ENCODE results near the gene OXER1. TPM values are rescaled to one million over a fixed set of nuclear protein-coding genes. Genes with fewer than 3 reads are reported as not detected.
"Not testable (repeated sequence)": the region's sequence is repeated elsewhere in the genome, so short reads cannot be mapped to it uniquely, and the experiment has no call there.

OXER1 gene
- total RNA-seq, 4 donors from 2014 or later, result 0.84 to 2.5 (median 1.7) TPM; not detected in 1

DNA sequence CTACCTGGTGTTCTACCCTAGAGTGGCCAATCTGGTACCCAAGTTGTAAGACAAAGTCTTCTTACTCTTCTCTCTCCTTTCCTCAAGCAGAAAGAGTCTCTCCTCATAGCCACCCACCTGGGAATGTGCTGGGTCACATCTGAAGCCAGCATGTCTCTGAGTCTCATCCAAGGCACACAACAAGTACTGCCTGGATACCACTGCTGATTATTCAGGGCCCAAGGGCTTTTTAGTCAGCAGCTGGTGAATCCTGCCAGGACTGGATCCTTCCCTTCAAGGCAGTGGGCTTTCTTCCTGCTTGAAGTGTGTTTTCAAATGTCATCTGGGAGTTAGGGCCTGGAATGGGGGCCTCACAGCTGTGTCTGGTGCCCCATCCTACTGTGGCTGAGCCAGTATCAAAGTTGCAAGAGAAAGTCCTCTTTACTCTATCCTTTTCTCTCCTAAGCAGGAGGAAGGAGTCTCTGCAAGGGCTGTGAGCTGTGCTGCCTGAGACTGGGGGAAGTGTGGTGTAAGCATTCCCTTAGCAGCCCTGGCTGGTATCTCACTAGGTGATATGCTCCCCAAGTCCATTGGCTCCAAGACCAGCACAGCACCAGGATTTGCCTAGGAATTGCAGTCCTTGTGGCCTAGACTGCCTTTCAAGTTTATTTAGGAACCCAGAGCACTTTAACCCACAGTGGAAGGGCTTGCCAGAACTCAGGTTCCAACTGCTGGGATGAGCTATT lies 27.2 kb downstream of the OXER1 start:
- DNase-seq (ENCODE audit: low spot score in 2 of 2), result no peak
- intact Hi-C loops (cut with DNase I; ENCODE audit: low total_unique reads), result no loop called here
- no peak overlapping the region for H3K4me3 ChIP-seq (ENCODE audit: low read depth, poor library complexity, severe bottlenecking)
- TF ChIP-seq POLR2A (IDR thresholded peaks at IDR 0.05), result no peak
- TF ChIP-seq, protein P1, sequence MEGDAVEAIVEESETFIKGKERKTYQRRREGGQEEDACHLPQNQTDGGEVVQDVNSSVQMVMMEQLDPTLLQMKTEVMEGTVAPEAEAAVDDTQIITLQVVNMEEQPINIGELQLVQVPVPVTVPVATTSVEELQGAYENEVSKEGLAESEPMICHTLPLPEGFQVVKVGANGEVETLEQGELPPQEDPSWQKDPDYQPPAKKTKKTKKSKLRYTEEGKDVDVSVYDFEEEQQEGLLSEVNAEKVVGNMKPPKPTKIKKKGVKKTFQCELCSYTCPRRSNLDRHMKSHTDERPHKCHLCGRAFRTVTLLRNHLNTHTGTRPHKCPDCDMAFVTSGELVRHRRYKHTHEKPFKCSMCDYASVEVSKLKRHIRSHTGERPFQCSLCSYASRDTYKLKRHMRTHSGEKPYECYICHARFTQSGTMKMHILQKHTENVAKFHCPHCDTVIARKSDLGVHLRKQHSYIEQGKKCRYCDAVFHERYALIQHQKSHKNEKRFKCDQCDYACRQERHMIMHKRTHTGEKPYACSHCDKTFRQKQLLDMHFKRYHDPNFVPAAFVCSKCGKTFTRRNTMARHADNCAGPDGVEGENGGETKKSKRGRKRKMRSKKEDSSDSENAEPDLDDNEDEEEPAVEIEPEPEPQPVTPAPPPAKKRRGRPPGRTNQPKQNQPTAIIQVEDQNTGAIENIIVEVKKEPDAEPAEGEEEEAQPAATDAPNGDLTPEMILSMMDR (IDR thresholded peaks at IDR 0.05), result no peak

DNA sequence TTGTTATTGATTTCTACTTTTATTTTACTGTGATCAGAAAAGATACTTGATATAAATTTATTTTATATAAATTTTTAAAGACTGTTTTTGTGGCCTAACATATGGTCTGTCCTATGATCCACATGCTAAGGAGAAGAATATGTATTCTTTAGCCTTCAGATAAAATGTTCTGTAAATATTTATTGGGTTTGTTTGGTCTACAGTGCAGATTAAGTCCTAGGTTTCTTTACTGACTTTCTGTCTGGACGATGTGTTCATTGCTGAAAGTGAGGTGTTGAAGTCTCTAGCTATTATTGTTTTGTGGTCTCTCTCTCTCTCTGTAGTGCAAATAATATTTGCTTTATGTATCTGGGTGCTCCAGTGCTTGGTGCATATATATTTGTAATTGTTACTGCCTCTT lies 30.1 kb downstream of the OXER1 start:
- intact Hi-C loops (cut with DNase I; ENCODE audit: low total_unique reads), result no loop called here
- no peak for DNase-seq (ENCODE audit: low spot score in 2 of 2)
- WGBS, 2 donors, result 91 to 94% methylated on average over 1 of the region's 1 CpG
- TF ChIP-seq POLR2A (IDR thresholded peaks at IDR 0.05), result no peak
- TF ChIP-seq, protein P1 (IDR thresholded peaks at IDR 0.05), result no peak
- no peak overlapping the region for H3K4me3 ChIP-seq (ENCODE audit: low read depth, poor library complexity, severe bottlenecking)

DNA sequence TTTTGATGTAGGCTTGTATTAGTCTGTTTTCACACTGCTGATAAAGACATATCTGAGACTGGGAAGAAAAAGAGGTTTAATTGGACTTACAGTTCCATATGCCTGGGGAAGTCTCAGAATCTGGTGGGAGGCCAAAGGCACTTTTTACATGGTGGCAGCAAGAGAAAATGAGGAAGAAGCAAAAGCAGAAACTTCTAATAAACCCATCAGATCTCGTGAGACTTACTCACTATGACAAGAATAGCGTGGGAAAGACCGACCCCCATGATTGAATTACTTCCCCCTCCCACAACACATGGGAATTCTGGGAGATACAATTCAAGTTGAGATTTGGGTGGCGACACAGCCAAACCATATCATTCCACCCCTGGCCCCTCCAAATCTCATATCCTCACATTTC lies 32.6 kb downstream of the OXER1 start:
- H3K4me3 ChIP-seq (ENCODE audit: low read depth, poor library complexity, severe bottlenecking); DNase-seq (ENCODE audit: low spot score in 2 of 2); intact Hi-C loops (cut with DNase I; ENCODE audit: low total_unique reads): not testable (repeated sequence)
- whole genome bisulfite sequencing, 2 donors, result 91 to 95% methylated on average over 4 of the region's 4 CpGs

DNA sequence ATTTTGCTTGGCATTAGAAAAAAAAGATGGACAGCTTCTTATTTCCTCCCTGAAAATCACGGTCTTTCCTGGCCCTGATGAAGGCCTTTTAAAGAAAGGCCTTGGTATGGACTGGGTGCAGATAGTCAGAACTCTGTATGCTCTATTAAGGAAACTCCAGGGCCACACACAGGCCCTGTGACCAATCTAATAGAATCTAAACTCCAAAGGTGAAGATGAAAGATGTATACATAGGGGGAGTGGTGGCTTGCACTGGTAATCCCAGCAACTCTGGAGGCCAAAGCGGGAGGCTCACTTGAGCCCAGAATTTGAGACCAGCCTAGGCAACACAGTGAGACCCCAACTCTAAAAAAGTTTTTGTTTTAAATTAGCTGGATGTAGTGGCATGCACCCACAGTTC lies 37.3 kb downstream of the OXER1 start:
- intact Hi-C loops (cut with DNase I; ENCODE audit: low total_unique reads), result no loop called here
- WGBS, 2 donors, result 89 to 97% methylated on average over 2 of the region's 2 CpGs
- DNase-seq (ENCODE audit: low spot score in 2 of 2), result no peak
- TF ChIP-seq, protein P1 (IDR thresholded peaks at IDR 0.05), result no peak
- TF ChIP-seq POLR2A (IDR thresholded peaks at IDR 0.05), result no peak
- H3K4me3 ChIP-seq (ENCODE audit: low read depth, poor library complexity, severe bottlenecking), result no peak overlapping the region

DNA sequence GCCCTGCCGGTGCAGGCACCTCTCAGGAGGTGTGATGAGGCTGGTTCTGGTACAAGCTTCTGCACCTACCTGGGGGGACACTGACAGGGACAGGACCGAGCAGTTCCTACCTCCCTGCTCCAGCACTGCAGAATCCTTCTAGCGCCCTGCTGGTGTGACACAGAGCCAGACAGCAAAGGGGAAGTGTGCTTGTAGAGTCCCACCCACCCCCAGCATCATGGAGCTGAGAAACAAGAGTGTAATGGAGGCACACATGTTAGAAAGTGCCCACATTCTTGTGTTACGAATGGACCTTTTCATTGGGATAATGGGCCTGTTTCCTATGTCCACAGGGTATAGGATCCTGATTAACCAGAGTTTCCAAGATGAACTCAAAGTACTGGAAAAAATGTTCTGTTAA lies 38.3 kb downstream of the OXER1 start:
- DNase-seq (ENCODE audit: low spot score in 2 of 2), result no peak
- 80 to 85% methylated on average over 4 of the region's 4 CpGs for WGBS, 2 donors
- intact Hi-C loops (cut with DNase I; ENCODE audit: low total_unique reads), result no loop called here
- TF ChIP-seq, protein P1 (IDR thresholded peaks at IDR 0.05), result no peak
- TF ChIP-seq POLR2A (IDR thresholded peaks at IDR 0.05), result no peak
- H3K4me3 ChIP-seq (ENCODE audit: low read depth, poor library complexity, severe bottlenecking), result no peak overlapping the region

DNA sequence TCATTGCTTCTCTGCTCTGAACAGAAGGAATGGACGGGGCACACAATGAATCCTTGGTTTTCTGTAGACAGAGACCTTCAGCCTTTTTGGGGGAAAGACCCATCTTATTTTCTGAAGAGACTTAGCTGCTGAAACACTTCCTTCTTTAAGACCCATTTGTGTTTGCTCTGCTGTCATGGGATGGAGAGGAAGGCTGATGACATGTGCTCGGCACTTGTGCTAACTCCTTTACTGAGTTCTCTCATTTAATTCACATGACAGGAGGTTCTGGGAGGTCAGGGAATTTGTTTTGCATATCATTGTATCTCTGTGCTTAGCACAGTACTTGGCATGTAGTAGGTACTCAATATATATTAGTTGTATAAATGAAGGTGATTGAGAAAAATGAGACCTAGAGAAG lies 39.0 kb downstream of the OXER1 start:
- TF ChIP-seq POLR2A (IDR thresholded peaks at IDR 0.05), result no peak
- TF ChIP-seq, protein P1 (IDR thresholded peaks at IDR 0.05), result no peak
- intact Hi-C loops (cut with DNase I; ENCODE audit: low total_unique reads), result no loop called here
- WGBS, 2 donors, result 92 to 93% methylated on average over 2 of the region's 2 CpGs
- no peak overlapping the region for H3K4me3 ChIP-seq (ENCODE audit: low read depth, poor library complexity, severe bottlenecking)
- DNase-seq (ENCODE audit: low spot score in 2 of 2), result no peak

Data from lower leg skin (tissue), 4 donors.